ENCODE measurements around the gene METAP1. TPM values are rescaled to one million over a fixed set of nuclear protein-coding genes. Genes with fewer than 3 reads are reported as not detected.

METAP1 gene
- 16.2 TPM for total RNA-seq

GRCh38 chr4:98995183-98996055 is at the start of gene METAP1:
METAP1 (plus strand) TSS chr4:98995721; CDS start chr4:98995754, 33 bp downstream.
- H3K36me3 ChIP-seq (ENCODE audit: control insufficient read depth in 3 of 3, insufficient read depth in 3 of 3, low read length in 3 of 3): peaks cover 0 to 2% (median 0%) of the 10 kb centered on the region in 3 donors
- peak within 1 kb of the TSS; percentile 96 for H3K27ac ChIP-seq (ENCODE audit: low read depth, low read length)

GRCh38 chr4:98946359-98946758 is 49.2 kb upstream of the METAP1 start:
- Histone ChIP-seq H3K36me3 (ENCODE audit: control insufficient read depth in 3 of 3, insufficient read depth in 3 of 3, low read length in 3 of 3) (no peaks in the 10 kb centered on the region), H3K9me3 (ENCODE audit: control insufficient read depth in 3 of 3, low read length in 3 of 3) (no peaks in the 10 kb centered on the region), H3K4me3 (ENCODE audit: low read length in 3 of 3) (no peak overlapping the region), H3K27ac (ENCODE audit: low read depth, low read length) (no peak overlapping the region), H3K4me1 (ENCODE audit: control insufficient read depth in 3 of 3, insufficient read depth in 3 of 3, low read length in 3 of 3) (no peaks in the 10 kb centered on the region), H3K27me3 (ENCODE audit: control insufficient read depth in 3 of 3, insufficient read depth in 3 of 3, low read length in 3 of 3) (no peaks in the 10 kb centered on the region), H3K9ac (ENCODE audit: low read depth in 1 of 3, low read length in 3 of 3) (no peak overlapping the region)

More at GRCh38 chr4:98995183-98996055, at the start of gene METAP1:
- Histone ChIP-seq H3K9ac (ENCODE audit: low read depth in 1 of 3, low read length in 3 of 3) (peak within 1 kb of the TSS; percentile 93 to 96 (median 94)), H3K9me3 (ENCODE audit: control insufficient read depth in 3 of 3, low read length in 3 of 3) (no peaks in the 10 kb centered on the region), H3K27me3 (ENCODE audit: control insufficient read depth in 3 of 3, insufficient read depth in 3 of 3, low read length in 3 of 3) (no peaks in the 10 kb centered on the region), H3K4me1 (ENCODE audit: control insufficient read depth in 3 of 3, insufficient read depth in 3 of 3, low read length in 3 of 3) (peaks cover 4 to 7% (median 5%) of the 10 kb centered on the region in 3 donors), H3K4me3 (ENCODE audit: low read length in 3 of 3) (peak within 1 kb of the TSS; percentile 89 to 98 (median 94))

GRCh38 chr4:98950925-98951324 is 44.6 kb upstream of the METAP1 start:
- Histone ChIP-seq H3K4me3 (ENCODE audit: low read length in 3 of 3) (no peak overlapping the region), H3K36me3 (ENCODE audit: control insufficient read depth in 3 of 3, insufficient read depth in 3 of 3, low read length in 3 of 3) (no peaks in the 10 kb centered on the region), H3K27me3 (ENCODE audit: control insufficient read depth in 3 of 3, insufficient read depth in 3 of 3, low read length in 3 of 3) (no peaks in the 10 kb centered on the region), H3K9ac (ENCODE audit: low read depth in 1 of 3, low read length in 3 of 3) (no peak overlapping the region), H3K4me1 (ENCODE audit: control insufficient read depth in 3 of 3, insufficient read depth in 3 of 3, low read length in 3 of 3) (no peaks in the 10 kb centered on the region), H3K9me3 (ENCODE audit: control insufficient read depth in 3 of 3, low read length in 3 of 3) (no peaks in the 10 kb centered on the region), H3K27ac (ENCODE audit: low read depth, low read length) (no peak overlapping the region)

GRCh38 chr4:98951710-98952109 is 43.8 kb upstream of the METAP1 start:
- Histone ChIP-seq H3K9ac (ENCODE audit: low read depth in 1 of 3, low read length in 3 of 3) (no peak overlapping the region), H3K4me3 (ENCODE audit: low read length in 3 of 3) (no peak overlapping the region), H3K36me3 (ENCODE audit: control insufficient read depth in 3 of 3, insufficient read depth in 3 of 3, low read length in 3 of 3) (no peaks in the 10 kb centered on the region), H3K9me3 (ENCODE audit: control insufficient read depth in 3 of 3, low read length in 3 of 3) (no peaks in the 10 kb centered on the region), H3K4me1 (ENCODE audit: control insufficient read depth in 3 of 3, insufficient read depth in 3 of 3, low read length in 3 of 3) (no peaks in the 10 kb centered on the region), H3K27me3 (ENCODE audit: control insufficient read depth in 3 of 3, insufficient read depth in 3 of 3, low read length in 3 of 3) (no peaks in the 10 kb centered on the region), H3K27ac (ENCODE audit: low read depth, low read length) (no peak overlapping the region)

DNA sequence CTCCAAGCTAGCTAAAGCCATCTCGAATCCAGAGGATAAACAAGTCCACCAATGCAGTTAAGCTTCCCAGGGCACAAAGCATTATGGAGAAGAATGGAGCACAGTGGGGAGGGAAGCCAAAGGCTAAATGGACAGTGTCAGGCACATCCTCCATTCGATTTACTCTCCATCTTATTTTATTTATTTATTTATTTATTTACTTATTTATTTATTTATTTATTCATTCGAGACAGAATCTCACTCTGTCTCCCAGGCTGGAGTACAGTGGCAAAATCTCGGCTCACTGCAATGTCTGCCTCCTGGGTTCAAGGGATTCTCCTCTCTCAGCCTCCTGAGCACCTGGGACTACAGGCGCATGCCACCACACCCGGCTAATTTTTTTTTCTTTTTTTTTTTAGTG is 40.3 kb upstream of the METAP1 start:
- no peaks in the 10 kb centered on the region for H3K4me1 ChIP-seq (ENCODE audit: control insufficient read depth in 3 of 3, insufficient read depth in 3 of 3, low read length in 3 of 3)
- H3K4me3 ChIP-seq (ENCODE audit: low read length in 3 of 3): no peak overlapping the region

DNA sequence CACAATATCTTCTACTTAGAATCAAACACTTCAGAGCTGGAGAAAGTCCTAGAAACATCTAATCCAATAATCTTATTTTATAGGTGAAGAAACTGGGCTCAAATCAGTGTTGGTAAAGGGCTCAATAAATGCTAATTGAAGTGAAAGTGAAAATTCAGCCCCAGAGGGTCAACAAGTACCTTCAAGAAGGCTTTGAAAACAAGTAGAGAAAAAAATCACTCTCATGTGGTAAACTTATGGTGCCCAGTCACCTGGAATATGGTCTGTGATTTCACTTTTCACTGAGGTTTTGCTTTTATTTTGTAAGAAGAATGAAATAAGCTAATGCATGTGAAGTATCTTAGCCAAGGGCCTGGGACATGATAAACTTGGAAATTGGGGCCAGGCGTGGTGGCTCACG is 37.5 kb upstream of the METAP1 start:
- Histone ChIP-seq H3K4me3 (ENCODE audit: low read length in 3 of 3) (no peak overlapping the region), H3K27me3 (ENCODE audit: control insufficient read depth in 3 of 3, insufficient read depth in 3 of 3, low read length in 3 of 3) (no peaks in the 10 kb centered on the region), H3K9me3 (ENCODE audit: control insufficient read depth in 3 of 3, low read length in 3 of 3) (no peaks in the 10 kb centered on the region), H3K36me3 (ENCODE audit: control insufficient read depth in 3 of 3, insufficient read depth in 3 of 3, low read length in 3 of 3) (no peaks in the 10 kb centered on the region), H3K27ac (ENCODE audit: low read depth, low read length) (no peak overlapping the region), H3K4me1 (ENCODE audit: control insufficient read depth in 3 of 3, insufficient read depth in 3 of 3, low read length in 3 of 3) (no peaks in the 10 kb centered on the region), H3K9ac (ENCODE audit: low read depth in 1 of 3, low read length in 3 of 3) (no peak overlapping the region)

More for the DNA sequence above, 40.3 kb upstream of the METAP1 start:
- Histone ChIP-seq H3K9ac (ENCODE audit: low read depth in 1 of 3, low read length in 3 of 3) (no peak overlapping the region), H3K36me3 (ENCODE audit: control insufficient read depth in 3 of 3, insufficient read depth in 3 of 3, low read length in 3 of 3) (no peaks in the 10 kb centered on the region), H3K9me3 (ENCODE audit: control insufficient read depth in 3 of 3, low read length in 3 of 3) (no peaks in the 10 kb centered on the region), H3K27me3 (ENCODE audit: control insufficient read depth in 3 of 3, insufficient read depth in 3 of 3, low read length in 3 of 3) (no peaks in the 10 kb centered on the region), H3K27ac (ENCODE audit: low read depth, low read length) (no peak overlapping the region)

- Histone ChIP-seq H3K27me3 (ENCODE audit: control insufficient read depth in 3 of 3, insufficient read depth in 3 of 3, low read length in 3 of 3) (no peaks in the 10 kb centered on the region), H3K36me3 (ENCODE audit: control insufficient read depth in 3 of 3, insufficient read depth in 3 of 3, low read length in 3 of 3) (no peaks in the 10 kb centered on the region), H3K9me3 (ENCODE audit: control insufficient read depth in 3 of 3, low read length in 3 of 3) (no peaks in the 10 kb centered on the region), H3K27ac (ENCODE audit: low read depth, low read length) (no peak overlapping the region), H3K4me1 (ENCODE audit: control insufficient read depth in 3 of 3, insufficient read depth in 3 of 3, low read length in 3 of 3) (no peaks in the 10 kb centered on the region), H3K9ac (ENCODE audit: low read depth in 1 of 3, low read length in 3 of 3) (no peak overlapping the region), H3K4me3 (ENCODE audit: low read length in 3 of 3) (no peak overlapping the region)
These were observed 36.1 kb upstream of the METAP1 start for GRCh38 chr4:98959411-98959810.

- H3K4me3 ChIP-seq (ENCODE audit: low read length in 3 of 3): no peak overlapping the region
- H3K27ac ChIP-seq (ENCODE audit: low read depth, low read length): no peak overlapping the region
- no peaks in the 10 kb centered on the region for H3K9me3 ChIP-seq (ENCODE audit: control insufficient read depth in 3 of 3, low read length in 3 of 3)
- no peaks in the 10 kb centered on the region for H3K36me3 ChIP-seq (ENCODE audit: control insufficient read depth in 3 of 3, insufficient read depth in 3 of 3, low read length in 3 of 3)
- no peaks in the 10 kb centered on the region for H3K27me3 ChIP-seq (ENCODE audit: control insufficient read depth in 3 of 3, insufficient read depth in 3 of 3, low read length in 3 of 3)
- H3K4me1 ChIP-seq (ENCODE audit: control insufficient read depth in 3 of 3, insufficient read depth in 3 of 3, low read length in 3 of 3): no peaks in the 10 kb centered on the region
- H3K9ac ChIP-seq (ENCODE audit: low read depth in 1 of 3, low read length in 3 of 3): no peak overlapping the region
These were observed 33.8 kb upstream of the METAP1 start for GRCh38 chr4:98961770-98962169.

DNA sequence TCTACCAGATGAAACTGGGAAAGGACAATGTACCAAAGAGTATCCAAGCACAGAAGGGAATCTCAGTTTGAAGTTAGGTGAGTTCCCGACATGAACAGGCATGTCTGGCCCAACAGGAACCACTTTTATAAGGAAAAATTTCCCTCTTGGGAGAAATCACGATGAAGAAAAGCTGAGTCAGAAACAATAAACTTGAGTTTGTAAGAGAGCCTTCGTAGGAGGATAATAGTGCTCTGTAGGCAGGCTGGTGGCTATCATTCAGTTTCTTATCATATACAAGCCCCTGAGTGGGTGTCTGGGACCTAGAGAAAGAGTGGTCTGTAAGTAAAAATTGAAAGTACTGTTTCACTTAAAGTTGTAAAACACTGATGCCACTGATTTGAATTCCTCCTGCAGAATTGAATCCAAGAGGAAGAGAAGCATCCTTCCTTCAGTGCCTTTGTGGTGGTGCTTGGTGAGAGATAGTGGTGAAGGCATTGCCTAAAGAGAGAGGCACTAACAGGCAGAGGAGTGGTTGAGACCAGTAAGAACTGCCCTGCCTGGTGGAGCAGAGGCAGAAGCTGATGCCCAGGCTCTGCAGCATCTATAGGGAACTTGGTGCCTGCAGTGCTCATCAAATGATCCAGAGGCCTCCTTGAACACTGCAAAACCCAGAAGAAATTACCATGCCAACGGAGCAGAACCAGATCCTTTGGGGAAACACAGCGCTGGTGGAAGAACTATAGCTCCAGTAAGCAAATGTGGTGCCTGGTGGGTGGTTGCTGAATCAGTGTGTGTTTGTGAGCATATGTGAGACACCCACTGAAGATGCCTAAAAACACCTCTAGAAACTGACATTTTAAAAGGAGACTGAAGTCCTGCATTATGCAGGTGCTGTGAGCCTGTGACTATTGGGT is 31.7 kb upstream of the METAP1 start:
- no peak overlapping the region for H3K4me3 ChIP-seq (ENCODE audit: low read length in 3 of 3)
- H3K27me3 ChIP-seq (ENCODE audit: control insufficient read depth in 3 of 3, insufficient read depth in 3 of 3, low read length in 3 of 3): peaks cover 0 to 2% (median 0%) of the 10 kb centered on the region in 3 donors
- H3K27ac ChIP-seq (ENCODE audit: low read depth, low read length): no peak overlapping the region
- H3K4me1 ChIP-seq (ENCODE audit: control insufficient read depth in 3 of 3, insufficient read depth in 3 of 3, low read length in 3 of 3): no peaks in the 10 kb centered on the region
- H3K9me3 ChIP-seq (ENCODE audit: control insufficient read depth in 3 of 3, low read length in 3 of 3): no peaks in the 10 kb centered on the region
- H3K9ac ChIP-seq (ENCODE audit: low read depth in 1 of 3, low read length in 3 of 3): no peak overlapping the region
- H3K36me3 ChIP-seq (ENCODE audit: control insufficient read depth in 3 of 3, insufficient read depth in 3 of 3, low read length in 3 of 3): no peaks in the 10 kb centered on the region

- H3K27me3 ChIP-seq (ENCODE audit: control insufficient read depth in 3 of 3, insufficient read depth in 3 of 3, low read length in 3 of 3): peaks cover 0 to 2% (median 0%) of the 10 kb centered on the region in 3 donors
- no peaks in the 10 kb centered on the region for H3K4me1 ChIP-seq (ENCODE audit: control insufficient read depth in 3 of 3, insufficient read depth in 3 of 3, low read length in 3 of 3)
These were observed 28.6 kb upstream of the METAP1 start for GRCh38 chr4:98966926-98967325.

More at GRCh38 chr4:98966926-98967325, 28.6 kb upstream of the METAP1 start:
- Histone ChIP-seq H3K36me3 (ENCODE audit: control insufficient read depth in 3 of 3, insufficient read depth in 3 of 3, low read length in 3 of 3) (no peaks in the 10 kb centered on the region), H3K9ac (ENCODE audit: low read depth in 1 of 3, low read length in 3 of 3) (no peak overlapping the region), H3K9me3 (ENCODE audit: control insufficient read depth in 3 of 3, low read length in 3 of 3) (no peaks in the 10 kb centered on the region), H3K4me3 (ENCODE audit: low read length in 3 of 3) (no peak overlapping the region), H3K27ac (ENCODE audit: low read depth, low read length) (no peak overlapping the region)

Data from skeletal muscle tissue (tissue), 4 donors.